WTC11 (cell line): ENCODE results near the gene GPALPP1. TPM values are rescaled to one million over a fixed set of nuclear protein-coding genes. Genes with fewer than 3 reads are reported as not detected.

Source experiments
- ATAC-seq: fragments of 200-7000 bp; cut with Tn5 transposase; 2 replicates; pipeline ENCODE4 v1.10.0; 2021; ENCODE audit warnings: mild to moderate bottlenecking, moderate library complexity
- CTCF ChIA-PET: fragments of 300-600 bp; sonication (Branson Sonifier 250); formaldehyde crosslinking; loops from one replicate; lab custom pipeline; 2021; ENCODE audit warnings: antibody characterized with exemption; lab: Charles Lee
- POLR2A ChIA-PET: fragments of 350-600 bp; sonication (Branson Sonifier 250); formaldehyde crosslinking; loops from one replicate; lab custom pipeline; 2021; ENCODE audit warnings: antibody characterized with exemption; lab: Charles Lee
- DNase-seq: peaks from one replicate; pipeline ENCODE4 v3.0.0; 2021; ENCODE audit warnings: low spot score
- H3K27ac Mint-ChIP-seq: 2 replicates; pipeline ENCODE4 v1.8.0; 2021; ENCODE audit warnings: mixed read lengths
- H3K27me3 Mint-ChIP-seq: 2 replicates; pipeline ENCODE4 v1.8.0; 2021; ENCODE audit warnings: low read depth, mild to moderate bottlenecking, moderate library complexity, mixed read lengths
- H3K36me3 Mint-ChIP-seq: 2 replicates; pipeline ENCODE4 v1.8.0; 2021; ENCODE audit warnings: mixed read lengths
- H3K4me1 Mint-ChIP-seq: 2 replicates; pipeline ENCODE4 v1.8.0; 2022; ENCODE audit warnings: mixed read lengths
- H3K4me3 Mint-ChIP-seq: 2 replicates; pipeline ENCODE4 v1.8.0; 2021; ENCODE audit warnings: mild to moderate bottlenecking, moderate library complexity, mixed read lengths
- H3K9me3 Mint-ChIP-seq: 2 replicates; pipeline ENCODE4 v1.8.0; 2021; ENCODE audit warnings: mixed read lengths
- AFF4 ChIP-seq: sonication (generic); formaldehyde crosslinking; IDR thresholded peaks from 2 replicates; pipeline ENCODE4 v1.8.1; 2023; ENCODE audit warnings: mild to moderate bottlenecking, missing genetic modification reagents, borderline replicate concordance
- E2F1 ChIP-seq: sonication (generic); formaldehyde crosslinking; IDR thresholded peaks from 2 replicates; pipeline ENCODE4 v1.8.0; 2022; ENCODE audit warnings: mild to moderate bottlenecking, missing genetic modification reagents
- ELF4 ChIP-seq: sonication (generic); formaldehyde crosslinking; IDR thresholded peaks from 2 replicates; pipeline ENCODE4 v1.8.1; 2022; ENCODE audit warnings: low read depth, mild to moderate bottlenecking, moderate library complexity, missing genetic modification reagents
- ESRRA ChIP-seq: sonication (generic); formaldehyde crosslinking; IDR thresholded peaks from 2 replicates; pipeline ENCODE4 v1.8.1; 2022; ENCODE audit warnings: mild to moderate bottlenecking, missing genetic modification reagents, borderline replicate concordance
- FOXK1 ChIP-seq: sonication (generic); formaldehyde crosslinking; IDR thresholded peaks from 2 replicates; pipeline ENCODE4 v1.8.0; 2022; ENCODE audit warnings: mild to moderate bottlenecking, moderate library complexity, missing genetic modification reagents
- IRF1 ChIP-seq: sonication (generic); formaldehyde crosslinking; IDR thresholded peaks from 2 replicates; pipeline ENCODE4 v1.8.0; 2023; ENCODE audit warnings: missing genetic modification reagents
- NFYB ChIP-seq: sonication (generic); formaldehyde crosslinking; conservative IDR thresholded peaks from 2 replicates; pipeline ENCODE4 v1.8.0; 2022; ENCODE audit warnings: low read depth, missing genetic modification reagents
- NR3C1 ChIP-seq: sonication (generic); formaldehyde crosslinking; conservative IDR thresholded peaks from 2 replicates; pipeline ENCODE4 v1.8.1; 2023; ENCODE audit warnings: low read depth, mild to moderate bottlenecking, missing genetic modification reagents
- PRDM15 ChIP-seq: sonication (generic); formaldehyde crosslinking; IDR thresholded peaks from 2 replicates; pipeline ENCODE4 v1.8.0; 2022; ENCODE audit warnings: missing genetic modification reagents
- RORB ChIP-seq: fragments of 250-450 bp; sonication (Bioruptor Pico); IDR thresholded peaks from 2 replicates; pipeline ENCODE4 v1.9.0; 2021; ENCODE audit warnings: mild to moderate bottlenecking
- SP1 ChIP-seq: sonication (generic); formaldehyde crosslinking; conservative IDR thresholded peaks from 2 replicates; pipeline ENCODE4 v1.8.1; 2022; ENCODE audit warnings: missing genetic modification reagents
- ZMAT4 ChIP-seq: fragments of 250-450 bp; sonication (Bioruptor Pico); IDR thresholded peaks from 2 replicates; pipeline ENCODE4 v1.9.0; 2021; ENCODE audit warnings: mild to moderate bottlenecking
- ZNF219 ChIP-seq: sonication (generic); formaldehyde crosslinking; IDR thresholded peaks from 2 replicates; pipeline ENCODE4 v1.8.0; 2023; ENCODE audit warnings: missing genetic modification reagents, mild to moderate bottlenecking, borderline replicate concordance
- ZNF232 ChIP-seq: sonication (generic); formaldehyde crosslinking; IDR thresholded peaks from 2 replicates; pipeline ENCODE4 v1.8.0; 2022; ENCODE audit warnings: mild to moderate bottlenecking, missing genetic modification reagents
- total RNA-seq: library from RNA; stranded (reverse); gene quantifications from 3 replicates; pipeline ENCODE4 v1.2.3, GENCODE V29; 2021

Gene GPALPP1
- total RNA-seq, 1 experiment from 2014 or later: 28.9 TPM

GRCh38 chr13:45055198-45055901, 66.0 kb downstream of the GPALPP1 start:
- Mint-ChIP-seq H3K4me1 (no peaks in the 10 kb centered on the region), H3K4me3 (no peak overlapping the region), H3K27ac (no peak overlapping the region), H3K36me3 (no peaks in the 10 kb centered on the region), H3K9me3 (no peaks in the 10 kb centered on the region), H3K27me3 (no peaks in the 10 kb centered on the region; the same call in 1 of the 2 replicates)
- ATAC-seq: no peak
- no peak for DNase-seq
- TF ChIP-seq PRDM15 (CRISPR knock-in tag) (no peak), FOXK1 (CRISPR knock-in tag) (no peak), ESRRA (no peak), ZMAT4 (CRISPR knock-in tag) (no peak), NR3C1 (CRISPR knock-in tag) (no peak), NFYB (CRISPR knock-in tag) (no peak), ELF4 (CRISPR knock-in tag) (no peak), SP1 (CRISPR knock-in tag) (no peak), ZNF232 (CRISPR knock-in tag) (no peak), E2F1 (CRISPR knock-in tag) (no peak), RORB (no peak), IRF1 (no peak), ZNF219 (CRISPR knock-in tag) (no peak), AFF4 (CRISPR knock-in tag) (no peak)
- ChIA-PET POLR2A (no interaction called here), CTCF (interaction anchor here (1.3 kb wide), 1 partner anchor 226 kb away, joined by 6 read pairs; no protein-coding TSS in a partner anchor)
